K562 (cell line): Measurements from ENCODE around the gene SRRM5. TPM values are rescaled to one million over a fixed set of nuclear protein-coding genes. Genes with fewer than 3 reads are reported as not detected.

Experiments
- ATAC-seq: fragments of 200-7000 bp; cut with Tn5 transposase; 3 replicates; pipeline ENCODE4 v1.9.1; 2020; ENCODE audit warnings: moderate library complexity
- BruUV-seq: library from RNA; stranded (reverse); fragments of 400-500 nt; replicated peaks from 2 replicates; lab custom pipeline; 2021; lab: Mats Ljungman, UMichigan
- CTCF ChIA-PET: fragments of 300-600 bp; formaldehyde crosslinking; extraction: SDS; loops from one replicate; lab custom pipeline; 2021; ENCODE audit warnings: low intra/inter-chr PET ratio; lab: Yijun Ruan, JAX
- POLR2A ChIA-PET: fragments of 300-600, 350-650 bp; sonication (Branson Sonifier 250); formaldehyde crosslinking; extraction: SDS; loops from one replicate; lab custom pipeline; 2021; ENCODE audit warnings: antibody characterized with exemption, inconsistent platforms; lab: Yijun Ruan, JAX
- DNase-seq, 4 experiments: peaks; one replicate each; pipeline versions ENCODE4 v3.0.0 to v3.0.0-alpha.2; 2011 to 2018; ENCODE audit warnings: low spot score in 3 of 4, mixed read lengths in 3 of 4; ENCODE audit errors: extremely low read depth in 1 of 4
- FAIRE-seq: peaks from 2 replicates; lab custom pipeline; 2011; peaks lifted over from hg19 to GRCh38; lab: Jason Lieb, UNC
- H2AFZ ChIP-seq: 2 replicates; pipeline ENCODE4 v1.6.0; 2011; ENCODE audit warnings: low read depth, low read length, control low read depth, inconsistent platforms
- H3K27ac ChIP-seq: fragments of 200-600 bp; 3 replicates; pipeline ENCODE4 v1.8.0; 2011; ENCODE audit warnings: low read depth, mild to moderate bottlenecking, control low read depth, inconsistent platforms, low read length, moderate library complexity, mixed read lengths; ENCODE audit errors: extremely low read depth
- H3K27me3 ChIP-seq, 2 experiments: fragments of 300-600 bp in 1 of 2; 2 replicates in 1 of 2; 3 replicates in 1 of 2; pipeline versions ENCODE4 v1.6.0 to v1.8.0; 2011; ENCODE audit warnings: inconsistent platforms in 2 of 2, low read length in 2 of 2, mild to moderate bottlenecking in 1 of 2, mixed read lengths in 1 of 2, moderate library complexity in 1 of 2; ENCODE audit not compliant: control insufficient read depth in 2 of 2, insufficient read depth in 2 of 2
- H3K36me3 ChIP-seq: fragments of 300-600 bp; 3 replicates; pipeline ENCODE4 v1.8.0; 2011; ENCODE audit warnings: mild to moderate bottlenecking, low read length, inconsistent platforms; ENCODE audit not compliant: control insufficient read depth, insufficient read depth
- H3K4me1 ChIP-seq, 2 experiments: fragments of 200-600 bp in 1 of 2; replicated peaks in 1 of 2; 2 replicates in 1 of 2; 3 replicates in 1 of 2; pipeline versions ENCODE4 v1.5.1 to v1.8.0; 2011; ENCODE audit warnings: inconsistent platforms in 2 of 2, low read length in 2 of 2, mild to moderate bottlenecking in 1 of 2, mixed read lengths in 1 of 2, moderate library complexity in 1 of 2; ENCODE audit not compliant: control insufficient read depth in 2 of 2, insufficient read depth in 2 of 2
- H3K4me2 ChIP-seq: 2 replicates; pipeline ENCODE4 v1.6.1; 2011; ENCODE audit warnings: low read length, control low read depth, inconsistent platforms, mixed read lengths; ENCODE audit not compliant: insufficient read depth
- H3K4me3 ChIP-seq: fragments of 200-600 bp; sonication (generic), shearing (Covaris generic); 2 replicates; pipeline ENCODE4 v1.5.1; 2016; ENCODE audit warnings: control low read depth, inconsistent platforms
- H3K79me2 ChIP-seq: fragments of 200-600 bp; 3 replicates; pipeline ENCODE4 v1.8.0; 2011; ENCODE audit warnings: low read length, inconsistent platforms; ENCODE audit not compliant: control insufficient read depth, insufficient read depth
- H3K9ac ChIP-seq, 2 experiments: 2 replicates each; pipeline versions ENCODE4 v1.6.0 to v1.6.1; 2011; ENCODE audit warnings: low read depth in 2 of 2, low read length in 2 of 2, control low read depth in 1 of 2, inconsistent platforms in 1 of 2, mild to moderate bottlenecking in 1 of 2, mixed read lengths in 1 of 2; ENCODE audit not compliant: insufficient read depth in 1 of 2
- H3K9me1 ChIP-seq: one replicate; pipeline ENCODE4 v1.6.0; 2011; ENCODE audit warnings: inconsistent platforms, mild to moderate bottlenecking, low read length, moderate library complexity; ENCODE audit not compliant: control insufficient read depth, insufficient read depth
- H3K9me3 ChIP-seq: replicated peaks from 2 replicates; pipeline ENCODE4 v1.5.1; 2011; ENCODE audit warnings: low read depth, low read length, inconsistent platforms; ENCODE audit not compliant: control insufficient read depth, insufficient read depth
- H4K20me1 ChIP-seq: replicated peaks from 2 replicates; pipeline ENCODE4 v1.6.1; 2011; ENCODE audit warnings: low read length, inconsistent platforms, mixed read lengths; ENCODE audit not compliant: control insufficient read depth, insufficient read depth
- WGBS: fragments of 100-300 bp; shearing (Covaris generic); methylation state at CpG from one replicate; pipeline ENCODE4 v1.1.6; 2016; ENCODE audit warnings: low coverage, mixed read lengths; ENCODE audit not compliant: insufficient coverage; ENCODE audit errors: missing lambda C conversion rate; 5-methylcytosine and 5-hydroxymethylcytosine counted together
- in situ Hi-C: fragments of 300-500 bp; cut with MboI; formaldehyde crosslinking; loops from 4 replicates; pipeline ENCODE4 v1.15.0; 2018; ENCODE audit warnings: inconsistent platforms, mixed read lengths
- intact Hi-C: fragments of 100-400 bp; cut with micrococcal nuclease; formaldehyde crosslinking; loops from 2 replicates; pipeline ENCODE4 v1.14.2; 2022
- polyA plus RNA-seq, 8 experiments: library from polyadenylated mRNA; depleted of rRNA in 4 of 8; stranded (reverse) in 5 of 8; unstranded in 3 of 8; fragments of >200 nt; fragmentation: Nextera tagmentation in 2 of 8; fragmentation: Illumina TruSeq in 1 of 8; extraction: Ambion mirVana in 2 of 8; extraction: Trizol in 1 of 8; gene quantifications; 2 replicates each; pipeline versions ENCODE4 v1.2.1 to v1.2.3, GENCODE V29; 2011 to 2014; ENCODE audit warnings: inconsistent platforms in 1 of 8, missing spikeins in 1 of 8
- total RNA-seq, 7 experiments: library from RNA; depleted of rRNA in 6 of 7; stranded (reverse); fragments of >200 nt in 6 of 7; fragmentation: Illumina TruSeq in 2 of 7; extraction: Trizol in 2 of 7; gene quantifications; 2 replicates each; pipeline versions ENCODE4 v1.2.1 to v1.2.3, GENCODE V29; 2011 to 2021; ENCODE audit warnings: low replicate concordance in 1 of 7
- TF ChIP-seq, protein P1 (sequence below): fragments of 450-650 bp; formaldehyde crosslinking; IDR thresholded peaks from 2 replicates; pipeline ENCODE4 v1.4.0; 2020; ENCODE audit warnings: mild to moderate bottlenecking, moderate library complexity

Gene SRRM5
- total and polyA plus RNA-seq, 9 of the 15 experiments (the other 6 are each of a cell fraction or from before 2014, with no cell fraction given): 0.09 to 0.45 (median 0.18) TPM; not detected in 2

DNA sequence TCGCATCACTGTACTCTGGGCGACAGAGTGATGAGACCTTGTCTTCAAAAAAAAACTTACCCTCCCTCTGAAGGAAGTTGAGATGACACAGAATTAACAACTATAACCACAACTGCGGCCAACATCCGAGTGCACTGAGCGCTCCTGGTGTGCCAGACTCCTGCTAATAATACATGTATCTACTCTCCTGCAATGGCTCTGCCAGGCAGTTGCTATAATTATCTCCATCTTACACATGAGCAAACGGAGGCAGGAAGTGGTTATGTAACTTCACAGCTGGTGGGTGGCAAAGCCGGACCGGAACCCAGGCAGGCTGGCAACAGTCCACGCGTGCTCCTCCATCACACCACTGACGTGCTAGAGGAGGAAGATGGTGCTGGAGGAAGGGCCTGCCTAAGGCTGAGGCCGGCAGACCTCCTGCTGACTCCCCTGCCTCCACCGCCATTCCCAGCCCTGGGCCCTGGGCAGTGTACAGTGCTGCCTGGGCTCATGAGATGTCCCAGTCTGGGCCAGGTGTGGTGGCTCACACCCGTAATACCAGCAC lies 49.1 kb upstream of the SRRM5 start:
- H3K4me1 ChIP-seq: peaks cover 3 to 4% of the 10 kb centered on the region in 2 experiments; a peak in 4 of 5 replicates
- peak overlapping the region in 1 of 2 experiments; percentile 81; a peak in 2 of 4 replicates for H3K9ac ChIP-seq
- intact Hi-C loops (no loop called here), in situ Hi-C loops (no loop called here)
- DNase-seq: no peak
- H3K9me1 ChIP-seq: no peaks in the 10 kb centered on the region
- H3K79me2 ChIP-seq: no peaks in the 10 kb centered on the region
- WGBS: 85% methylated on average over 14 of the region's 14 CpGs
- no peak for FAIRE-seq
- ChIA-PET CTCF (no interaction called here), POLR2A (interaction anchor here (0.6 to 3.6 kb wide), 4 partner anchors 8 to 87 kb away, joined by 3 to 19 read pairs (median 5); no protein-coding TSS in a partner anchor)
- peaks cover 41% of the 10 kb centered on the region; the same call in 2 of the 3 replicates for H3K36me3 ChIP-seq
- H3K27me3 ChIP-seq: no peaks in the 10 kb centered on the region
- TF ChIP-seq, protein P1, sequence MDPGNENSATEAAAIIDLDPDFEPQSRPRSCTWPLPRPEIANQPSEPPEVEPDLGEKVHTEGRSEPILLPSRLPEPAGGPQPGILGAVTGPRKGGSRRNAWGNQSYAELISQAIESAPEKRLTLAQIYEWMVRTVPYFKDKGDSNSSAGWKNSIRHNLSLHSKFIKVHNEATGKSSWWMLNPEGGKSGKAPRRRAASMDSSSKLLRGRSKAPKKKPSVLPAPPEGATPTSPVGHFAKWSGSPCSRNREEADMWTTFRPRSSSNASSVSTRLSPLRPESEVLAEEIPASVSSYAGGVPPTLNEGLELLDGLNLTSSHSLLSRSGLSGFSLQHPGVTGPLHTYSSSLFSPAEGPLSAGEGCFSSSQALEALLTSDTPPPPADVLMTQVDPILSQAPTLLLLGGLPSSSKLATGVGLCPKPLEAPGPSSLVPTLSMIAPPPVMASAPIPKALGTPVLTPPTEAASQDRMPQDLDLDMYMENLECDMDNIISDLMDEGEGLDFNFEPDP (CRISPR knock-in tag): no peak
- H3K27ac ChIP-seq: no peak overlapping the region
- H3K9me3 ChIP-seq: no peaks in the 10 kb centered on the region
- H2AFZ ChIP-seq: no peak overlapping the region
- no TSS peak for BruUV-seq
- no peak overlapping the region for H3K4me3 ChIP-seq
- ATAC-seq: no peak
- H3K4me2 ChIP-seq: no peak overlapping the region
- no peaks in the 10 kb centered on the region; the same call in 1 of the 2 replicates for H4K20me1 ChIP-seq
